Astrocyte (in vitro differentiated cells and primary cell): ENCODE results near the gene ABHD17A.

Experiments used
- CTCF ChIP-seq: IDR thresholded peaks from 2 replicates; pipeline ENCODE4 v1.5.1; 2011; ENCODE audit warnings: low read depth, mild to moderate bottlenecking, inconsistent platforms, low read length, moderate library complexity; ENCODE audit not compliant: insufficient read depth
- EZH2 ChIP-seq: IDR thresholded peaks from 2 replicates; pipeline ENCODE4 v1.6.1; 2012; ENCODE audit warnings: mild to moderate bottlenecking, low read length, inconsistent platforms; ENCODE audit not compliant: insufficient read depth

- TF ChIP-seq CTCF: no peak
- TF ChIP-seq EZH2: no peak
These were observed 3.1 kb downstream of the ABHD17A start for GRCh38 chr19:1882089-1882785.
